KMS-11 (cell line): ENCODE data around the gene NEK11.
A peak's percentile ranks its signal among the peaks of the same experiment; 100 is the strongest.

ENCODE experiments used
- H2AFZ ChIP-seq: fragments of 200-600 bp; sonication (generic); 2 replicates; pipeline ENCODE4 v1.6.1; 2016; ENCODE audit warnings: antibody characterized with exemption, mixed run types, low read depth
- H3K27ac ChIP-seq: fragments of 200-600 bp; sonication (generic); 2 replicates; pipeline ENCODE4 v1.6.1; 2016; ENCODE audit warnings: mild to moderate bottlenecking, mixed run types
- H3K27me3 ChIP-seq: fragments of 200-600 bp; sonication (generic); 2 replicates; pipeline ENCODE4 v1.6.1; 2017; ENCODE audit warnings: mild to moderate bottlenecking, low read depth, mixed run types, moderate library complexity; ENCODE audit not compliant: insufficient read depth
- H3K36me3 ChIP-seq: fragments of 200-600 bp; sonication (generic); 2 replicates; pipeline ENCODE4 v1.6.1; 2017; ENCODE audit warnings: mild to moderate bottlenecking, mixed run types; ENCODE audit not compliant: insufficient read depth
- H3K4me1 ChIP-seq: fragments of 200-600 bp; sonication (generic); 2 replicates; pipeline ENCODE4 v1.6.1; 2016; ENCODE audit warnings: mild to moderate bottlenecking, low read depth, mixed run types; ENCODE audit not compliant: poor library complexity, severe bottlenecking
- H3K4me2 ChIP-seq: fragments of 200-600 bp; sonication (generic); 2 replicates; pipeline ENCODE4 v1.7.0; 2016; ENCODE audit warnings: mild to moderate bottlenecking, mixed run types
- H3K4me3 ChIP-seq: fragments of 200-600 bp; sonication (generic); IDR thresholded peaks from 2 replicates; pipeline ENCODE4 v1.6.1; 2017; ENCODE audit warnings: low read depth, low read length, mixed read lengths; ENCODE audit not compliant: insufficient read depth
- H3K79me2 ChIP-seq: fragments of 200-600 bp; sonication (generic); 2 replicates; pipeline ENCODE4 v1.6.1; 2016; ENCODE audit warnings: low read depth, mixed run types; ENCODE audit not compliant: insufficient read depth
- H3K9ac ChIP-seq: fragments of 200-600 bp; sonication (generic); 2 replicates; pipeline ENCODE4 v1.6.1; 2016; ENCODE audit warnings: mild to moderate bottlenecking, mixed run types
- H4K20me1 ChIP-seq: fragments of 200-600 bp; sonication (generic); 2 replicates; pipeline ENCODE4 v1.6.1; 2016; ENCODE audit warnings: mild to moderate bottlenecking, mixed run types; ENCODE audit not compliant: insufficient read depth
- TF ChIP-seq, protein P1 (sequence below): fragments of 200-600 bp; sonication (generic); conservative IDR thresholded peaks from 2 replicates; pipeline ENCODE4 v1.6.1; 2017; ENCODE audit warnings: low read depth, mild to moderate bottlenecking, antibody characterized with exemption, low read length, moderate library complexity, mixed read lengths

Gene NEK11, protein sequence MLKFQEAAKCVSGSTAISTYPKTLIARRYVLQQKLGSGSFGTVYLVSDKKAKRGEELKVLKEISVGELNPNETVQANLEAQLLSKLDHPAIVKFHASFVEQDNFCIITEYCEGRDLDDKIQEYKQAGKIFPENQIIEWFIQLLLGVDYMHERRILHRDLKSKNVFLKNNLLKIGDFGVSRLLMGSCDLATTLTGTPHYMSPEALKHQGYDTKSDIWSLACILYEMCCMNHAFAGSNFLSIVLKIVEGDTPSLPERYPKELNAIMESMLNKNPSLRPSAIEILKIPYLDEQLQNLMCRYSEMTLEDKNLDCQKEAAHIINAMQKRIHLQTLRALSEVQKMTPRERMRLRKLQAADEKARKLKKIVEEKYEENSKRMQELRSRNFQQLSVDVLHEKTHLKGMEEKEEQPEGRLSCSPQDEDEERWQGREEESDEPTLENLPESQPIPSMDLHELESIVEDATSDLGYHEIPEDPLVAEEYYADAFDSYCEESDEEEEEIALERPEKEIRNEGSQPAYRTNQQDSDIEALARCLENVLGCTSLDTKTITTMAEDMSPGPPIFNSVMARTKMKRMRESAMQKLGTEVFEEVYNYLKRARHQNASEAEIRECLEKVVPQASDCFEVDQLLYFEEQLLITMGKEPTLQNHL

DNA sequence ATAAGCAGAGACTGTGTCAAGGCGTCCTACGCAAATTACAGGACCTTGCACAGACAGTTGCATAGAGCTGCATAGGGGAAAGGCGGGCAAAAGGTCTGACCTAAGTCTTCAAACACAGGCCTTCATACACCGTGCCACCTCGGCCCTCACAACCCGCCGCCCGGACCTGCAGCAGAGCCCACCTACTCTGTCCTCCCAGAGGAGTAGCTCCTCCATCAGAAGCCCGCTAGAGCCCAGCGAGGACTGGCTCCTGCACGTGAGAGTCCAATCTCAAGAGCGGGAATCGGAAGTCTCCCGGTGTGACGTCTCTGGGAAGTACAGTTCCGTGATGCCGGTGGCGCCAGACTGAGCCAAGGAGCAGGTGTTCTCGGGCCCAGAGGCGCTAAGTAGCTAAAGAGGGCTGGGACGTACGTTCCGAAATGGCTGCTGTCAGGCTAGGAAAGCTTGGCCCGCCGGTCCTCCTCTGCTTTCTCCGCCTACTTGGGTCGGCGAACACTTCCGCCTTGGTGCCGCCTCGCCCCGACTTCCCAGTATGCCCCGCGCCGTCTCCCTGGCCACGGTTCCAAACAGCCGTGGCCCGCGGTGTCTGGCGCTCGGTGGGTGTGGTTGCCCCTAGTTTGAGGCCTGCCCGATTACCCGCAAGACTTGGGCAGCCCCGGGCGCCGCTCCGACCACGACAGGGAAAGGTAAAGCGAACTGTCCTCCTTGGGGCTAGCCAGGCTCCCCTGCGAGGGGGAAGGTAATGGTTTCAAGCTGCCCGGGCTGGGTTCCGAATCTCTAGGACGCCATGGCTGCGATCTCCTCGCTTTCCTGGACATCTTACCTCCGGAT, at the start of gene NEK11, which contains the start of gene ASTE1:
Gene NEK11, plus strand, starts transcription at position 557 of the 831 bp plus-strand sequence. CDS start 2,832 bp downstream, outside the sequence.
Gene ASTE1, minus strand, starts transcription at position 505 of the 831 bp plus-strand sequence. CDS start 1,519 bp downstream, outside the sequence.
- H3K4me3 ChIP-seq, result peak within 1 kb of the TSS; percentile 98
- H3K4me1 ChIP-seq, result peaks cover 11% of the 10 kb centered on the region
- peak within 1 kb of the TSS; percentile 88 for H3K9ac ChIP-seq
- H3K36me3 ChIP-seq, result no peaks in the 10 kb centered on the region
- peak within 1 kb of the TSS; percentile 70 for H2AFZ ChIP-seq
- TF ChIP-seq, protein P1, sequence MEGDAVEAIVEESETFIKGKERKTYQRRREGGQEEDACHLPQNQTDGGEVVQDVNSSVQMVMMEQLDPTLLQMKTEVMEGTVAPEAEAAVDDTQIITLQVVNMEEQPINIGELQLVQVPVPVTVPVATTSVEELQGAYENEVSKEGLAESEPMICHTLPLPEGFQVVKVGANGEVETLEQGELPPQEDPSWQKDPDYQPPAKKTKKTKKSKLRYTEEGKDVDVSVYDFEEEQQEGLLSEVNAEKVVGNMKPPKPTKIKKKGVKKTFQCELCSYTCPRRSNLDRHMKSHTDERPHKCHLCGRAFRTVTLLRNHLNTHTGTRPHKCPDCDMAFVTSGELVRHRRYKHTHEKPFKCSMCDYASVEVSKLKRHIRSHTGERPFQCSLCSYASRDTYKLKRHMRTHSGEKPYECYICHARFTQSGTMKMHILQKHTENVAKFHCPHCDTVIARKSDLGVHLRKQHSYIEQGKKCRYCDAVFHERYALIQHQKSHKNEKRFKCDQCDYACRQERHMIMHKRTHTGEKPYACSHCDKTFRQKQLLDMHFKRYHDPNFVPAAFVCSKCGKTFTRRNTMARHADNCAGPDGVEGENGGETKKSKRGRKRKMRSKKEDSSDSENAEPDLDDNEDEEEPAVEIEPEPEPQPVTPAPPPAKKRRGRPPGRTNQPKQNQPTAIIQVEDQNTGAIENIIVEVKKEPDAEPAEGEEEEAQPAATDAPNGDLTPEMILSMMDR, result 0 out of 2 replicates have a peak, but pooled peaks have one; percentile 14
- no peaks in the 10 kb centered on the region for H3K27me3 ChIP-seq
- peak within 1 kb of the TSS; percentile 61 for H3K4me2 ChIP-seq
- H4K20me1 ChIP-seq, result no peaks in the 10 kb centered on the region
- H3K27ac ChIP-seq, result peak within 1 kb of the TSS; percentile 79
- no peaks in the 10 kb centered on the region for H3K79me2 ChIP-seq

DNA sequence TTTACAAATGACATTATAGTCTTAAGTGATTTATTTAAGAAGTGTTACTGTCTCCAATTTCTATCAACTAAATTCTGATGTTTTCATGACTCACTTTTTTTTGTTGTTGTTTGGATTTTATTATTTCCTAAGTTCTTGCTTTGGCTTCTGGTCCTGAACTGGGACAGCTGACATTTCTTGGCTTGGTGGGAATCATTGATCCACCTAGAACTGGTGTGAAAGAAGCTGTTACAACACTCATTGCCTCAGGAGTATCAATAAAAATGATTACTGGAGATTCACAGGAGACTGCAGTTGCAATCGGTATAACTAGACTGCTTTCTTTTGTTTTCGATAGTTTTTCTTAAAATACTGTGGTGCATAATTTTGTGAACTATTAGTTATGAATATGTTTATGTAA, 47.6 kb upstream of the NEK11 start:
- TF ChIP-seq, protein P1, result no peak
- Histone ChIP-seq H3K27ac (no peak overlapping the region), H2AFZ (no peak overlapping the region), H3K4me1 (no peaks in the 10 kb centered on the region), H3K36me3 (no peaks in the 10 kb centered on the region; the same call in 1 of the 2 replicates), H3K4me2 (no peak overlapping the region), H3K27me3 (no peaks in the 10 kb centered on the region), H4K20me1 (no peaks in the 10 kb centered on the region), H3K79me2 (no peaks in the 10 kb centered on the region), H3K4me3 (no peak overlapping the region), H3K9ac (no peak overlapping the region)

DNA sequence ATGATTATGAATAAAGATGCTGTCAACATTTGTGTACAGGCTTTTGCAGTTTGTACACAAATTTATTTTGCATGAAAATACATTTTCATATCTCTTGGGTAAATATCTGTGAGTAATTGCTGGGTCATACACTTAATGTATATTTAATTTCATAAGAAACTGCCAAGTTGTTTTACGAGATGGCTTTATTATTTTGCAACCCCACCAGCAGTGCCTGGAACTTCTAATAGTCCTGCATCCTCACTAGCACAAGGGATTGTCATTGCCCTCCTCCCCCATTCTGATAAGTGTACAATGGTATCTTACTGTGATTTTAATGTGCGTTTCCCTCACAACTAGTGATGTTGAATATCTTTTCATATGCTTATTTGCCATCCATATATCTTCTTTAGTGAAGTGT, 45.2 kb upstream of the NEK11 start:
- Histone ChIP-seq H3K27ac (no peak overlapping the region), H4K20me1 (no peaks in the 10 kb centered on the region), H3K79me2 (no peaks in the 10 kb centered on the region), H3K36me3 (no peaks in the 10 kb centered on the region; the same call in 1 of the 2 replicates), H3K4me1 (no peaks in the 10 kb centered on the region), H3K4me3 (no peak overlapping the region), H2AFZ (no peak overlapping the region), H3K27me3 (no peaks in the 10 kb centered on the region), H3K9ac (no peak overlapping the region), H3K4me2 (no peak overlapping the region)
- TF ChIP-seq, protein P1, result no peak

DNA sequence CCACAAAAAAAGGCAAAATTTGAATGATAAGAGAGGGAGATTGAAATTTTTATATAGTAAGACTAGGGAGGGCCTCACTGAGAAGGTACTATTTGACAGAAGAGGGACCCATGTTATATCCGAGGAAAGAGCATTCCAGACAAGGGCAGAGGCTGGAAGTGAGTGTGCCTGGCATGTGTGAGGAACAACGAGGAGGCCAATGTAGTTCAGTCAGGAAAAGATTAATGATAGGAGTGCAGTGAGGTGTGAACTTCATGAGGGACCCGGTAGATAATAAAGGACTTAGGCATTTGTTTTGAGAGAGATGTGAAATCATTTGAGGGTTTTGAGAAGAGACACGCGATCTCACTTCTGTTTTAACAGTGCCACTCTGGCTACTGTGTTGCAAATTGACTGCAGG, 36.4 kb upstream of the NEK11 start:
- no peak overlapping the region for H3K4me3 ChIP-seq
- H3K79me2 ChIP-seq, result no peaks in the 10 kb centered on the region
- H2AFZ ChIP-seq, result no peak overlapping the region
- no peak overlapping the region for H3K9ac ChIP-seq
- no peaks in the 10 kb centered on the region for H3K27me3 ChIP-seq
- no peaks in the 10 kb centered on the region for H3K4me1 ChIP-seq
- TF ChIP-seq, protein P1, result no peak
- no peaks in the 10 kb centered on the region for H3K36me3 ChIP-seq
- H3K4me2 ChIP-seq, result no peak overlapping the region
- H4K20me1 ChIP-seq, result no peaks in the 10 kb centered on the region
- H3K27ac ChIP-seq, result no peak overlapping the region
